Keratinocyte (primary cell): Measurements from ENCODE around the gene ATP2A3. TPM values are rescaled to one million over a fixed set of nuclear protein-coding genes. Genes with fewer than 3 reads are reported as not detected.

Experiments
- DNase-seq: peaks from one replicate; pipeline ENCODE4 v3.0.0-alpha.2; 2011; ENCODE audit warnings: low read depth, missing footprints, low spot score
- FAIRE-seq: peaks from 2 replicates; lab custom pipeline; 2011; peaks lifted over from hg19 to GRCh38; lab: Jason Lieb, UNC
- H2AFZ ChIP-seq: 2 replicates; pipeline ENCODE4 v1.6.0; 2012; ENCODE audit warnings: low read length, control low read depth, inconsistent platforms; ENCODE audit not compliant: control insufficient read depth
- H3K27ac ChIP-seq: 2 replicates; pipeline ENCODE4 v1.5.1; 2011; ENCODE audit warnings: low read length; ENCODE audit not compliant: control insufficient read depth, insufficient read depth
- H3K27me3 ChIP-seq: 3 replicates; pipeline ENCODE4 v1.6.0; 2011; ENCODE audit warnings: low read length; ENCODE audit not compliant: control insufficient read depth, insufficient read depth; ENCODE audit errors: extremely low read depth
- H3K36me3 ChIP-seq, 2 experiments: 2 replicates in 1 of 2; 3 replicates in 1 of 2; pipeline ENCODE4 v1.5.1; 2011; ENCODE audit warnings: low read length in 2 of 2, mild to moderate bottlenecking in 1 of 2; ENCODE audit not compliant: control insufficient read depth in 2 of 2, insufficient read depth in 2 of 2; ENCODE audit errors: extremely low read depth in 1 of 2
- H3K4me1 ChIP-seq: 3 replicates; pipeline ENCODE4 v1.5.1; 2011; ENCODE audit warnings: low read length; ENCODE audit not compliant: control insufficient read depth, insufficient read depth; ENCODE audit errors: extremely low read depth
- H3K4me2 ChIP-seq: 3 replicates; pipeline ENCODE4 v1.6.0; 2011; ENCODE audit warnings: low read depth, low read length; ENCODE audit not compliant: control insufficient read depth, insufficient read depth; ENCODE audit errors: extremely low read depth
- H3K4me3 ChIP-seq, 3 experiments: fragments of 200-600 bp in 1 of 3; sonication (generic) in 1 of 3; 2 replicates in 2 of 3; 3 replicates in 1 of 3; pipeline ENCODE4 v1.5.1; 2011 to 2016; ENCODE audit warnings: low read length in 3 of 3, mild to moderate bottlenecking in 3 of 3, control low read depth in 2 of 3, inconsistent platforms in 1 of 3, low read depth in 1 of 3, mixed read lengths in 1 of 3, mixed run types in 1 of 3, moderate library complexity in 1 of 3; ENCODE audit not compliant: control insufficient read depth in 2 of 3, insufficient read depth in 2 of 3; ENCODE audit errors: extremely low read depth in 1 of 3
- H3K79me2 ChIP-seq: 2 replicates; pipeline ENCODE4 v1.6.0; 2012; ENCODE audit warnings: low read length; ENCODE audit not compliant: control insufficient read depth, insufficient read depth
- H3K9ac ChIP-seq: 3 replicates; pipeline ENCODE4 v1.6.0; 2011; ENCODE audit warnings: low read length; ENCODE audit not compliant: control insufficient read depth, insufficient read depth; ENCODE audit errors: extremely low read depth
- H3K9me1 ChIP-seq: 3 replicates; pipeline ENCODE4 v1.6.0; 2011; ENCODE audit warnings: low read length; ENCODE audit not compliant: control insufficient read depth, insufficient read depth; ENCODE audit errors: extremely low read depth
- H3K9me3 ChIP-seq: 2 replicates; pipeline ENCODE4 v1.5.1; 2012; ENCODE audit warnings: low read depth, low read length; ENCODE audit not compliant: control insufficient read depth
- H4K20me1 ChIP-seq: 3 replicates; pipeline ENCODE4 v1.6.0; 2011; ENCODE audit warnings: low read length; ENCODE audit not compliant: control insufficient read depth, insufficient read depth; ENCODE audit errors: extremely low read depth
- CTCF ChIP-seq, 3 experiments: IDR thresholded peaks in 1 of 3; conservative IDR thresholded peaks in 1 of 3; optimal IDR thresholded peaks in 1 of 3; 2 replicates in 2 of 3; 3 replicates in 1 of 3; pipeline versions ENCODE3 to v1.5.1; 2011; ENCODE audit warnings: low read length in 3 of 3, mild to moderate bottlenecking in 3 of 3, moderate library complexity in 2 of 3, control low read depth in 1 of 3, inconsistent platforms in 1 of 3; ENCODE audit not compliant: insufficient read depth in 2 of 3; ENCODE audit errors: extremely low read depth in 1 of 3
- EZH2 ChIP-seq: IDR thresholded peaks from one replicate; pipeline ENCODE4 v1.6.1; 2012; ENCODE audit warnings: inconsistent platforms, mild to moderate bottlenecking, low read length, moderate library complexity
- dilution Hi-C: fragments of 300-500 bp; cut with MboI; formaldehyde crosslinking; loops from one replicate; pipeline ENCODE4 v1.7.0; 2020; ENCODE audit warnings: low sequenced_read_pairs; ENCODE audit not compliant: extremely low pct_ligation_motif_present
- polyA plus RNA-seq, 5 experiments: library from polyadenylated mRNA; depleted of rRNA in 3 of 5; stranded (reverse) in 3 of 5; stranded (forward) in 1 of 5; unstranded in 1 of 5; fragments of >200 nt; gene quantifications; 1 replicate in 1 of 5; 2 replicates in 3 of 5; 3 replicates in 1 of 5; pipeline versions ENCODE4 v1.2.1 to v1.2.3, GENCODE V29; 2011 to 2012; ENCODE audit warnings: missing spikeins in 2 of 5, low read depth in 1 of 5, low replicate concordance in 1 of 5

The ATP2A3 gene
- polyA plus RNA-seq, 1 donor (not counting 4 experiments of a cell fraction or from before 2014, with no cell fraction given) = 0.13 TPM

GRCh38 chr17:3972931-3973330 lies 8.7 kb upstream of the ATP2A3 start:
- Histone ChIP-seq H3K27me3 (no peaks in the 10 kb centered on the region), H3K9me1 (no peaks in the 10 kb centered on the region), H2AFZ (no peak overlapping the region), H3K9me3 (peaks cover 2% of the 10 kb centered on the region), H3K4me1 (no peaks in the 10 kb centered on the region), H3K36me3 (no peaks in the 10 kb centered on the region), H3K4me3 (no peak overlapping the region), H4K20me1 (no peaks in the 10 kb centered on the region), H3K9ac (no peak overlapping the region), H3K27ac (no peak overlapping the region), H3K4me2 (no peak overlapping the region), H3K79me2 (no peaks in the 10 kb centered on the region)
- dilution Hi-C loops = no loop called here
- no peak for FAIRE-seq
- TF ChIP-seq EZH2 = no peak
- TF ChIP-seq CTCF (optimal IDR thresholded peaks at IDR 0.05 in 1 of 3, IDR thresholded peaks at IDR 0.05 in 1 of 3, conservative IDR thresholded peaks at IDR 0.05 in 1 of 3; ENCODE audit: extremely low read depth in 1 of 3, insufficient read depth in 2 of 3, low read length in 3 of 3) = no peak
- no peak for DNase-seq

GRCh38 chr17:3972281-3972731 lies 8.1 kb upstream of the ATP2A3 start:
- no peak overlapping the region for H3K4me2 ChIP-seq
- dilution Hi-C loops = no loop called here
- H3K79me2 ChIP-seq = no peaks in the 10 kb centered on the region
- H3K27me3 ChIP-seq = no peaks in the 10 kb centered on the region
- TF ChIP-seq CTCF (optimal IDR thresholded peaks at IDR 0.05 in 1 of 3, IDR thresholded peaks at IDR 0.05 in 1 of 3, conservative IDR thresholded peaks at IDR 0.05 in 1 of 3; ENCODE audit: extremely low read depth in 1 of 3, insufficient read depth in 2 of 3, low read length in 3 of 3) (no peak), EZH2 (no peak)
- peaks cover 2% of the 10 kb centered on the region for H3K9me3 ChIP-seq
- no peaks in the 10 kb centered on the region for H3K9me1 ChIP-seq
- no peak overlapping the region for H2AFZ ChIP-seq
- FAIRE-seq = no peak
- no peaks in the 10 kb centered on the region for H3K36me3 ChIP-seq
- H3K4me3 ChIP-seq = no peak overlapping the region
- no peaks in the 10 kb centered on the region for H4K20me1 ChIP-seq
- no peaks in the 10 kb centered on the region for H3K4me1 ChIP-seq
- DNase-seq = no peak
- H3K9ac ChIP-seq = no peak overlapping the region
- H3K27ac ChIP-seq = no peak overlapping the region
